Lower leg skin (tissue), 3 donors: ENCODE results near the gene SLC25A30.

Experiments used
- CTCF ChIP-seq, 3 donors: fragments of 450-650 bp; IDR thresholded peaks; one replicate each; pipeline ENCODE4 v1.5.1; 2016; ENCODE audit warnings: antibody characterized with exemption in 3 of 3, mild to moderate bottlenecking in 3 of 3, moderate library complexity in 2 of 3
- POLR2A ChIP-seq, 2 donors: fragments of 450-650 bp; IDR thresholded peaks; one replicate each; pipeline ENCODE4 v1.6.1; 2016 to 2017; ENCODE audit warnings: antibody characterized with exemption in 2 of 2, mild to moderate bottlenecking in 1 of 2, moderate library complexity in 1 of 2

- no peak for TF ChIP-seq CTCF (IDR thresholded peaks at IDR 0.05)
- no peak for TF ChIP-seq POLR2A (IDR thresholded peaks at IDR 0.05)
These were observed 21.6 kb downstream of the SLC25A30 start for GRCh38 chr13:45396533-45397095.
